ENCODE results near the gene JAK1.

The JAK1 gene

GRCh38 chr1:64948216-64948615, 18.1 kb downstream of the JAK1 start:
- Histone ChIP-seq H3K4me1 (ENCODE audit: control insufficient read depth, insufficient read depth, low read length) (no peaks in the 10 kb centered on the region), H3K9ac (ENCODE audit: low read length in 2 of 2) (no peak overlapping the region), H3K36me3 (ENCODE audit: control insufficient read depth in 2 of 2, insufficient read depth in 2 of 2, low read length in 2 of 2) (no peaks in the 10 kb centered on the region), H3K27me3 (ENCODE audit: control insufficient read depth in 1 of 2, insufficient read depth in 2 of 2, low read length in 2 of 2) (no peaks in the 10 kb centered on the region), H3K9me3 (ENCODE audit: control insufficient read depth in 2 of 2, low read length in 2 of 2) (no peaks in the 10 kb centered on the region), H3K4me3 (ENCODE audit: low read length in 2 of 2) (no peak overlapping the region), H3K27ac (ENCODE audit: low read length) (no peak overlapping the region)

- no peak overlapping the region for H3K27ac ChIP-seq (ENCODE audit: low read length)
- no peak overlapping the region for H3K9ac ChIP-seq (ENCODE audit: low read length in 2 of 2)
- H3K36me3 ChIP-seq (ENCODE audit: control insufficient read depth in 2 of 2, insufficient read depth in 2 of 2, low read length in 2 of 2), result no peaks in the 10 kb centered on the region
- H3K27me3 ChIP-seq (ENCODE audit: control insufficient read depth in 1 of 2, insufficient read depth in 2 of 2, low read length in 2 of 2), result no peaks in the 10 kb centered on the region
- H3K9me3 ChIP-seq (ENCODE audit: control insufficient read depth in 2 of 2, low read length in 2 of 2), result no peaks in the 10 kb centered on the region
- H3K4me3 ChIP-seq (ENCODE audit: low read length in 2 of 2), result no peak overlapping the region
- no peaks in the 10 kb centered on the region for H3K4me1 ChIP-seq (ENCODE audit: control insufficient read depth, insufficient read depth, low read length)
These were observed 19.4 kb downstream of the JAK1 start for GRCh38 chr1:64946916-64947315.

DNA sequence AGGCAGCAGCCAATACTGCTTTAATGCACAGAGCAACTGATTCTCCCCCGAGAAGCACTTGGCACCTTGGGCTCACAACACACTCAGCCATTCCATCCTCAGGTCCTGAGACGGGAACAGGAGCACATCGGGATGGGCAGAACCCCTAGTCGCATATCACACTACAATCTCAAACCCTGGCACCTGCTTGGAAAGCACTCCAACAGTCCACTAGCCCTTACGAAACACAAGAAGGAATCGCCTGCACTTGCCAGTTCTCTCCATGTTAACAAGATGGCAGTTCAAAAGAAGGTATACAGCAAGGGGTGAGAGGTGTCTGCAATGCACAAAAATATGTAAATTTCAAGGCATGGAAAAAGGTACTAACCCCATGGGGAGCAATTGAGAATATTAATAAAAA, 21.4 kb downstream of the JAK1 start:
- Histone ChIP-seq H3K27ac (ENCODE audit: low read length) (no peak overlapping the region), H3K9me3 (ENCODE audit: control insufficient read depth in 2 of 2, low read length in 2 of 2) (no peaks in the 10 kb centered on the region), H3K27me3 (ENCODE audit: control insufficient read depth in 1 of 2, insufficient read depth in 2 of 2, low read length in 2 of 2) (no peaks in the 10 kb centered on the region), H3K4me1 (ENCODE audit: control insufficient read depth, insufficient read depth, low read length) (no peaks in the 10 kb centered on the region), H3K4me3 (ENCODE audit: low read length in 2 of 2) (no peak overlapping the region), H3K9ac (ENCODE audit: low read length in 2 of 2) (no peak overlapping the region), H3K36me3 (ENCODE audit: control insufficient read depth in 2 of 2, insufficient read depth in 2 of 2, low read length in 2 of 2) (no peaks in the 10 kb centered on the region)

DNA sequence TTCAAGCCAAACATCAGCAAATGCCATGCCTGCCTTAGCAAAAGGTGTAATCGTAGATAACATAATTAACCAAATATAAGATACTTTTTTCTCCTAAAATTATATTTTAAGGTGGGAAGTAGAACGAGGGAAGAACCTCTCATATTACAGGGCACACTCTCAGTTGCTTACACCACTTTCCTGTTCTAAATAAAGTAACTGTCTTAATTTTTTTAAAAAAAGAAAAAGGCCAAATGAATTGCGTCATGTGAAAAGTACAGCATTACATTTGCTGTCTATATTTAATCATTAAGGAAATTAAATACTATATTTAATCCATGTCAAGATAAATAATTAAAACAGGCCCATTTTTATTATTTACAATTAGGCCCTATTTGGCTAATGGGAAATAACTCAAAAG, 23.7 kb downstream of the JAK1 start:
- H3K9me3 ChIP-seq (ENCODE audit: control insufficient read depth in 2 of 2, low read length in 2 of 2), result no peaks in the 10 kb centered on the region
- H3K4me3 ChIP-seq (ENCODE audit: low read length in 2 of 2), result no peak overlapping the region
- H3K4me1 ChIP-seq (ENCODE audit: control insufficient read depth, insufficient read depth, low read length), result no peaks in the 10 kb centered on the region
- no peaks in the 10 kb centered on the region for H3K36me3 ChIP-seq (ENCODE audit: control insufficient read depth in 2 of 2, insufficient read depth in 2 of 2, low read length in 2 of 2)
- H3K9ac ChIP-seq (ENCODE audit: low read length in 2 of 2), result no peak overlapping the region
- H3K27ac ChIP-seq (ENCODE audit: low read length), result no peak overlapping the region
- no peaks in the 10 kb centered on the region for H3K27me3 ChIP-seq (ENCODE audit: control insufficient read depth in 1 of 2, insufficient read depth in 2 of 2, low read length in 2 of 2)

DNA sequence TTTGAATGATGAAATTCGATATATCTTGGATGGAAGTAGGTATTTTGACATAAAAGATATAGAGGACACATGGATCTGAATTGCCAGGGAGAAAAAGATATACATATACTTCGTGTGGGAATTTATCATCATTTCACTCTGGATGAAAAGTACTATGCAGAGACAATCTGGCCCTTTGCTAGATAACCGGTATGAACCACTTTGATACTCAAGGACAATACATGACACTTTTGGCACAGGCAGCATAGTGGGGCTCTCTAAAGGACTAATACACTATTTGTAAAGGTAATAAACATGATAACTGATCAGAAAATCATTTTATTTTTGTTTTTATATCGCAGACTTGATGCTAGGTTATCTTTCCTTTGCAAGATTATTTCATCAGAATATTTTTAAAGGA, 24.2 kb downstream of the JAK1 start:
- Histone ChIP-seq H3K4me1 (ENCODE audit: control insufficient read depth, insufficient read depth, low read length) (no peaks in the 10 kb centered on the region), H3K27ac (ENCODE audit: low read length) (no peak overlapping the region)

DNA sequence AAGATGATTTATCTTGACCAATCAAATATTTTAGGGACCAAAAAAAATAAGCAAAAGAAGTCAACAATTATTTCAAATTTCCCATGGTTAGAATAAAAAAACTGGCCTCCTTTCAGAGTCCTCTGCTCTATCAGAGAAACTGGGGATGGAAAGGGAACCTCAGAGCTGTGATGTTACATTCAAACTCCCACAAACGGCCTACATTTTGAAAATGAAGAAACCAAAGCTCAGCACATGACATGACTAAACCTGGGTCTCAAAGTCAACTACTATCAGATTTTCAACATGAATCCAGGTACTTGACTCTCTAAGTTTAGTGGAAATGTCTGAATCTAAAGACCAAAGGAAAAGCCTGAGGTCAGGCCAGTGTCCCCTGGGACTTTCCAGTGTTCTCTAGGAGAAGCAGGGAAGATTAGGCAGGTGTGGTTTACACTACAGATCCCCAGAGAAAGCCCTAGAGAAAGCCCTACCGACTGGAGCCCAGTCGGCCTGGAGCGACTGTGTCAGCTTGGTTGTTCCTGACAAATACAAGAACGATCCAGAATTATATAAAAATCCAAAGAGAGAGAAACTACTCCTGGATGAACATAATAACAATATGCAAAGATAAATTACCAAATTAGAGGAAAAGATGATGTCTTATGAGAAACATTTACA, 24.8 kb downstream of the JAK1 start:
- H3K27ac ChIP-seq (ENCODE audit: low read length), result no peak overlapping the region

More for the DNA sequence above, 24.2 kb downstream of the JAK1 start:
- Histone ChIP-seq H3K9me3 (ENCODE audit: control insufficient read depth in 2 of 2, low read length in 2 of 2) (no peaks in the 10 kb centered on the region), H3K9ac (ENCODE audit: low read length in 2 of 2) (no peak overlapping the region), H3K36me3 (ENCODE audit: control insufficient read depth in 2 of 2, insufficient read depth in 2 of 2, low read length in 2 of 2) (no peaks in the 10 kb centered on the region), H3K27me3 (ENCODE audit: control insufficient read depth in 1 of 2, insufficient read depth in 2 of 2, low read length in 2 of 2) (no peaks in the 10 kb centered on the region), H3K4me3 (ENCODE audit: low read length in 2 of 2) (no peak overlapping the region)

DNA sequence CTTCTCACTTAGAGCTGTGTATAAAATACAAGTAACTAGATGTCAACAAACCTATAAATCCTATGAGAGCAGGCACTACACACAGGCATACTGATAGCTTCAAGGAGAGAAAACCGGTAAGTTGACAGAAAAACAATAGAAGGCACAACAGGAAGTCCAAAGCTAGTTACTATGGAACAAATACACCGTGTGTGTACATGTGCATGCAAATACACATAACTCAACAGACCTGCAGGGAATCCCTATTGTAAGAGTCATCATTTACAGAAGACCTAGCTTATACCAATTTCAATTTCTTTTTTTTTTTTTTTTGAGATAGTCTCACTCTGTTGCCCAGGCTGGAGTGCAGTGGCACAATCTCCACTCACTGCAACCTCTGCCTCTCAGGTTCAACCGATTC, 26.3 kb downstream of the JAK1 start:
- H3K27ac ChIP-seq (ENCODE audit: low read length), result no peak overlapping the region
- H3K4me1 ChIP-seq (ENCODE audit: control insufficient read depth, insufficient read depth, low read length), result peaks cover 3% of the 10 kb centered on the region
- H3K4me3 ChIP-seq (ENCODE audit: low read length in 2 of 2), result no peak overlapping the region
- no peaks in the 10 kb centered on the region for H3K36me3 ChIP-seq (ENCODE audit: control insufficient read depth in 2 of 2, insufficient read depth in 2 of 2, low read length in 2 of 2)
- no peak overlapping the region for H3K9ac ChIP-seq (ENCODE audit: low read length in 2 of 2)
- no peaks in the 10 kb centered on the region for H3K27me3 ChIP-seq (ENCODE audit: control insufficient read depth in 1 of 2, insufficient read depth in 2 of 2, low read length in 2 of 2)
- no peaks in the 10 kb centered on the region for H3K9me3 ChIP-seq (ENCODE audit: control insufficient read depth in 2 of 2, low read length in 2 of 2)

More for the DNA sequence above, 24.8 kb downstream of the JAK1 start:
- H3K4me1 ChIP-seq (ENCODE audit: control insufficient read depth, insufficient read depth, low read length), result no peaks in the 10 kb centered on the region
- H3K27me3 ChIP-seq (ENCODE audit: control insufficient read depth in 1 of 2, insufficient read depth in 2 of 2, low read length in 2 of 2), result no peaks in the 10 kb centered on the region
- H3K9ac ChIP-seq (ENCODE audit: low read length in 2 of 2), result no peak overlapping the region
- H3K36me3 ChIP-seq (ENCODE audit: control insufficient read depth in 2 of 2, insufficient read depth in 2 of 2, low read length in 2 of 2), result no peaks in the 10 kb centered on the region
- H3K9me3 ChIP-seq (ENCODE audit: control insufficient read depth in 2 of 2, low read length in 2 of 2), result no peaks in the 10 kb centered on the region
- H3K4me3 ChIP-seq (ENCODE audit: low read length in 2 of 2), result no peak overlapping the region

DNA sequence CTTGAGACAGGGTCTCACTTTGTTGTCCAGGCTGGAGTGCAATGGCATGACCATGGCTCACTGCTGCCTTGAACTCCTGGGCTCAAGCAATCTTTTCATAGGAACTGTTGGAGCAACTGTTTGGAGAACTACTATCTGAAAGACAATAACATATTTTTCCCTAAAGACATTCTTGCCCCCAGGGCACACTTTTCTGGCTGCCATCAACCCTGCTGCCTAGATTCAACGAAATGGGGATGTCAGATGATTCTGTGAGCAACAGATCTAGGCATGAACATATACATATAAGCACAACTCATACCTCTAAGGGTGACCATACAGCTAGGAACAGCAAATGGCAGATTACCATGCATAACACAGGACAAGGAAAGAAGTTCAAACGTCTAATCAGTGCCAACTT, 27.4 kb downstream of the JAK1 start:
- Histone ChIP-seq H3K27ac (ENCODE audit: low read length) (no peak overlapping the region), H3K9me3 (ENCODE audit: control insufficient read depth in 2 of 2, low read length in 2 of 2) (no peaks in the 10 kb centered on the region), H3K4me1 (ENCODE audit: control insufficient read depth, insufficient read depth, low read length) (peaks cover 7% of the 10 kb centered on the region)

GRCh38 chr1:64936956-64937355, 29.4 kb downstream of the JAK1 start:
- Histone ChIP-seq H3K9ac (ENCODE audit: low read length in 2 of 2) (no peak overlapping the region), H3K9me3 (ENCODE audit: control insufficient read depth in 2 of 2, low read length in 2 of 2) (no peaks in the 10 kb centered on the region), H3K27me3 (ENCODE audit: control insufficient read depth in 1 of 2, insufficient read depth in 2 of 2, low read length in 2 of 2) (no peaks in the 10 kb centered on the region), H3K36me3 (ENCODE audit: control insufficient read depth in 2 of 2, insufficient read depth in 2 of 2, low read length in 2 of 2) (no peaks in the 10 kb centered on the region), H3K27ac (ENCODE audit: low read length) (no peak overlapping the region), H3K4me3 (ENCODE audit: low read length in 2 of 2) (no peak overlapping the region), H3K4me1 (ENCODE audit: control insufficient read depth, insufficient read depth, low read length) (peaks cover 12% of the 10 kb centered on the region)

More for the DNA sequence above, 27.4 kb downstream of the JAK1 start:
- Histone ChIP-seq H3K36me3 (ENCODE audit: control insufficient read depth in 2 of 2, insufficient read depth in 2 of 2, low read length in 2 of 2) (no peaks in the 10 kb centered on the region), H3K27me3 (ENCODE audit: control insufficient read depth in 1 of 2, insufficient read depth in 2 of 2, low read length in 2 of 2) (no peaks in the 10 kb centered on the region), H3K4me3 (ENCODE audit: low read length in 2 of 2) (no peak overlapping the region), H3K9ac (ENCODE audit: low read length in 2 of 2) (no peak overlapping the region)

- no peak overlapping the region for H3K9ac ChIP-seq (ENCODE audit: low read length in 2 of 2)
- H3K36me3 ChIP-seq (ENCODE audit: control insufficient read depth in 2 of 2, insufficient read depth in 2 of 2, low read length in 2 of 2), result no peaks in the 10 kb centered on the region
- H3K4me3 ChIP-seq (ENCODE audit: low read length in 2 of 2), result no peak overlapping the region
- no peaks in the 10 kb centered on the region for H3K27me3 ChIP-seq (ENCODE audit: control insufficient read depth in 1 of 2, insufficient read depth in 2 of 2, low read length in 2 of 2)
- no peaks in the 10 kb centered on the region for H3K9me3 ChIP-seq (ENCODE audit: control insufficient read depth in 2 of 2, low read length in 2 of 2)
- no peak overlapping the region for H3K27ac ChIP-seq (ENCODE audit: low read length)
- peaks cover 12% of the 10 kb centered on the region for H3K4me1 ChIP-seq (ENCODE audit: control insufficient read depth, insufficient read depth, low read length)
These were observed 30.7 kb downstream of the JAK1 start for GRCh38 chr1:64935551-64936155.

- no peaks in the 10 kb centered on the region for H3K36me3 ChIP-seq (ENCODE audit: control insufficient read depth in 2 of 2, insufficient read depth in 2 of 2, low read length in 2 of 2)
- H3K27me3 ChIP-seq (ENCODE audit: control insufficient read depth in 1 of 2, insufficient read depth in 2 of 2, low read length in 2 of 2), result no peaks in the 10 kb centered on the region
- no peak overlapping the region for H3K9ac ChIP-seq (ENCODE audit: low read length in 2 of 2)
- H3K9me3 ChIP-seq (ENCODE audit: control insufficient read depth in 2 of 2, low read length in 2 of 2), result no peaks in the 10 kb centered on the region
- H3K27ac ChIP-seq (ENCODE audit: low read length), result no peak overlapping the region
- H3K4me1 ChIP-seq (ENCODE audit: control insufficient read depth, insufficient read depth, low read length), result peaks cover 12% of the 10 kb centered on the region
- H3K4me3 ChIP-seq (ENCODE audit: low read length in 2 of 2), result no peak overlapping the region
These were observed 31.5 kb downstream of the JAK1 start for GRCh38 chr1:64934878-64935275.
